Ramos (cell line): ENCODE data around the gene MAGEA2B.
"Not testable (repeated sequence)": the region's sequence is repeated elsewhere in the genome, so short reads cannot be mapped to it uniquely, and the experiment has no call there.

Experiments used
- in situ Hi-C: fragments of 300-500 bp; cut with MboI; formaldehyde crosslinking; loops from one replicate; pipeline ENCODE4 v1.14.3; 2022; ENCODE audit warnings: low sequenced_read_pairs; ENCODE audit not compliant: unreplicated experiment

MAGEA2B gene

DNA sequence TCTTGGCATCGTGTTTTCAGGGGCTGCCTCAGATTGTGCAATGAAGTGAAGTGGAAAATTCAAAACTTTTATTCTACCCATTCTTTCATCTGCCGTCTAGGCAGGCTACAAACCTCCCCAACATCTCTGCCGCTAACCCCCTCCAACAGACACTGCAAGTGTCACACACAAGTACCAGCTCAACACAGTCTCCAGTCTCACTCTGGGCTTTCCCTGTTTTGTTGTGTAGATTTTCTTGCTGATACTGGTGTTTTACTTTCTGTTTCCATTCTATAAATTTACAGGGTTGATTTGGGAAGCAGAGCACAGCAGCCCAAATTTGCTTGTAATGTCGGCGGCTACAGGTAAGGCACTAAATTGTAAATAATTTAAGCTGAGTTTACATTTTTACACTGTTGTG, 40.4 kb downstream of the MAGEA2B start:
- in situ Hi-C loops, result not testable (repeated sequence)

- in situ Hi-C loops, result not testable (repeated sequence)
Measured at GRCh38 chrX:152758918-152759317, 44.5 kb downstream of the MAGEA2B start, which contains the start of gene CSAG3. TSS of gene CSAG3 (plus strand) at chrX:152759218.

DNA sequence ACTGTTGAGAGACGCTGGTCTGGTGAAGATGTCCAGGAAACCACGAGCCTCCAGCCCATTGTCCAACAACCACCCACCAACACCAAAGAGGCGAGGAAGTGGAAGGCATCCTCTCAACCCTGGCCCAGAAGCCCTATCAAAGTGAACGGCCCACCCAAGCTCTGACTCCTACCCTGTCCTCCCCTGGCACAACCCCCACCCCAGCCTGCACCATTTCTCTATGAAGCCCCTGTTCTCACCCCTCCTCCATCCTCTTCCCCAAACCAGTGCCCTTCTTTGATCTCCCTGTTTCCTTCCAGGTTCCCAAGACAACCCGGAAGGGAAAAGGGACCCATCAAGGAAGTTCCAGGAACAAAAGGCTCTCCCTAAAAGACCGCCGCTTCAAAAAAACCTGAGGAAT, 45.1 kb downstream of the MAGEA2B start:
- in situ Hi-C loops, result not testable (repeated sequence)

DNA sequence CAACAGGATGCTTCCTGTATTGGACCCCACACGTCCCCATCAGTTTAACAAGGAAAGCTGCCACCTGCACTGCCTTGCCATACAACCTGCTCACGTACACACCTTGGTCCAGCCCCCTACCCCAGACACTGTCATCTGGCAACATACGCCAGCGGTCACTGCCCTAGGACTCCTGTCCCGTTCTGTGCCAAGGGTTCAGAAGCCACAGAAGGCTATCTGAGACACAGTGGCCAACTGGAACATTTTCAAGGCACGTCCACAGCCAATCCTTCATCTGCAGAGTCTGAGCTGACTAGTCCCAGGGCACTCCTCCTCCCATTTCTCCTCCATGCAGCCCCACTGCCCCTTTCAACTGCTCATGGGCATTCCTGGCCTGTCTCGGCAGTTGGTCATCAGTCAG, 47.2 kb downstream of the MAGEA2B start:
- in situ Hi-C loops, result not testable (repeated sequence)

DNA sequence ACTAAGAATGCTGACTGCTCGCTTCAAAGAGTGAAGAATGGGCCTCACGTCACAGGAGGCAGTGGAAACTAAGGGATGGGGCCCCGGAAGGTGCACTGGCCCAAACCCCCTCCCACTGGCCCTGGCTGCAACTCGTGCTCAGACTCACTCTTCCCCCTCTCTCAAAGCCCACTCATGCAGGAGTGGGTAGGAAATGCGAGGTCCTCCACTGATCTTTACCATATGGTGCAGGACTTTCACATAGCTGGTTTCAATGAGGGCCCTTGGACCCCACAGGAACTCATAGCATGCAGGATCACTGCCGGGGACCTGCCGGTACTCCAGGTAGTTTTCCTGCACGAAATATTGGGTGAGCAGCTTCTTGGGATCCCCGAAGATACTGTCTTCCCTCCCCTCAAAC, 52.1 kb downstream of the MAGEA2B start:
- in situ Hi-C loops, result not testable (repeated sequence)
